NOMO-1 treated with DMSO at 0.1 percent for 48 hours (cell line): Measurements from ENCODE around the gene SNX20.

Experiments
- DNase-seq: peaks from one replicate; lab custom pipeline; 2025; ENCODE audit not compliant: unreplicated experiment; lab: John Stamatoyannopoulos, UW

Gene SNX20

GRCh38 chr16:50705436-50706110 lies 24.5 kb upstream of the SNX20 start:
- no peak for DNase-seq

GRCh38 chr16:50704245-50704644 lies 23.1 kb upstream of the SNX20 start:
- no peak for DNase-seq

GRCh38 chr16:50702725-50703124 lies 21.6 kb upstream of the SNX20 start:
- peak; percentile 69 for DNase-seq

GRCh38 chr16:50699326-50700159 lies 18.4 kb upstream of the SNX20 start:
- DNase-seq: peak; percentile 9

GRCh38 chr16:50697881-50698767 lies 17.0 kb upstream of the SNX20 start:
- no peak for DNase-seq

GRCh38 chr16:50697421-50697715 lies 16.3 kb upstream of the SNX20 start:
- no peak for DNase-seq

GRCh38 chr16:50696575-50697420 lies 15.7 kb upstream of the SNX20 start:
- peak; percentile 68 for DNase-seq

- no peak for DNase-seq
These were observed 15.0 kb upstream of the SNX20 start for GRCh38 chr16:50696126-50696525.

- peak; percentile 78 for DNase-seq
These were observed 14.2 kb upstream of the SNX20 start for GRCh38 chr16:50695017-50696000.

GRCh38 chr16:50694206-50694605 lies 13.1 kb upstream of the SNX20 start:
- DNase-seq: no peak

GRCh38 chr16:50692999-50693781 lies 12.1 kb upstream of the SNX20 start, which contains the start of gene NOD2:
Gene NOD2, plus strand, starts transcription at chr16:50693606. Its CDS starts 5,890 bp downstream, at chr16:50699496.
- DNase-seq: no peak

- no peak for DNase-seq
These were observed 11.5 kb upstream of the SNX20 start for GRCh38 chr16:50692644-50692998.

- DNase-seq: no peak
These were observed 9.1 kb upstream of the SNX20 start for GRCh38 chr16:50690177-50690576.

- peak; percentile 68 for DNase-seq
These were observed 7.8 kb upstream of the SNX20 start for GRCh38 chr16:50688867-50689266.

- DNase-seq: no peak
These were observed 7.0 kb upstream of the SNX20 start for GRCh38 chr16:50688083-50688482.

GRCh38 chr16:50685462-50686063 lies 4.5 kb upstream of the SNX20 start:
- peak; percentile 81 for DNase-seq

- peak; percentile 78 for DNase-seq
These were observed 3.8 kb upstream of the SNX20 start for GRCh38 chr16:50684823-50685461.
